ENCODE results near the gene NINJ1. TPM values are rescaled to one million over a fixed set of nuclear protein-coding genes. Genes with fewer than 3 reads are reported as not detected.

NINJ1 gene
- polyA plus RNA-seq, 2 donors = 14.9 to 21.7 TPM

DNA sequence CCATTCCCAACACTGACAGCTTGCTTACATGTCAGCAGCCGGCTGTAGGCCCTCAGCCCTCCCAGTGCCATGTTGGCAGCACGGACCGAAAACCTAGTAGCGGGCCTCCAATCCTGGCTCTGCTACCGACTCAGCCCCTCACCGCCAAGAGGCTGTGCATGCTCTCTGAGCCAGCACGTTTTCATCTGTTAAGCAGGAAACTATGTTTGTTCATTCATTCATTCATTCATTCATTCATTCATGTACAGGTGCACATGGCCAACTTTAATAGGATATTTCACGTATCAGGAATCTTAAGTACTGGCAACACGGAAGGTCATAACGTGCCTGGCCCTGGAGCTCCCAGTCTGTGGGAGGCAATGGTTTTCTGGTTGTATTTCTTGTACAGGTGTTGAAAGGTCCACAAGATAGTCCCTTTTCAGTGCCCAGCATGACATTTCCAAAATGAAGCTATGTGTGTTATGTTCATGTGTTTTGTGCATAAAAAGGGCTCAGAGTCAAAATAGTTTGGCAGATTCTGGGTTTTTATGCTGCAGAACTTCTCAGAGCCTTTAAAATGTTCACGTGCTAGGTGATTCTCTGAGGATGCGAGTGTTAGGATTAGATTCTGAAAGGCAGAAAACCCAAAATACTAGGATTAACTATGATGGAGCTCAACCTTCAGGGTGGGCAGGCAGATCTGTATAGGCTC is 57.8 kb downstream of the NINJ1 start:
- H3K36me3 ChIP-seq (ENCODE audit: control insufficient read depth in 2 of 2, insufficient read depth in 2 of 2, low read length in 1 of 2) = no peaks in the 10 kb centered on the region
- peaks cover 2 to 3% of the 10 kb centered on the region in 2 donors for H3K4me1 ChIP-seq (ENCODE audit: control insufficient read depth in 2 of 2, insufficient read depth in 2 of 2, low read length in 1 of 2)
- H3K9me3 ChIP-seq (ENCODE audit: control insufficient read depth in 2 of 2, insufficient read depth in 1 of 2, low read depth in 1 of 2, low read length in 1 of 2) = no peaks in the 10 kb centered on the region
- H3K27me3 ChIP-seq (ENCODE audit: control insufficient read depth in 1 of 2, insufficient read depth in 2 of 2, low read length in 2 of 2) = no peaks in the 10 kb centered on the region
- no peak overlapping the region for H3K27ac ChIP-seq (ENCODE audit: low read depth in 2 of 2, low read length in 1 of 2)
- no peak overlapping the region for H3K4me3 ChIP-seq (ENCODE audit: low read depth in 1 of 2, low read length in 2 of 2)
- WGBS, 2 donors = 87 to 95% methylated on average over 12 of the region's 12 CpGs

DNA sequence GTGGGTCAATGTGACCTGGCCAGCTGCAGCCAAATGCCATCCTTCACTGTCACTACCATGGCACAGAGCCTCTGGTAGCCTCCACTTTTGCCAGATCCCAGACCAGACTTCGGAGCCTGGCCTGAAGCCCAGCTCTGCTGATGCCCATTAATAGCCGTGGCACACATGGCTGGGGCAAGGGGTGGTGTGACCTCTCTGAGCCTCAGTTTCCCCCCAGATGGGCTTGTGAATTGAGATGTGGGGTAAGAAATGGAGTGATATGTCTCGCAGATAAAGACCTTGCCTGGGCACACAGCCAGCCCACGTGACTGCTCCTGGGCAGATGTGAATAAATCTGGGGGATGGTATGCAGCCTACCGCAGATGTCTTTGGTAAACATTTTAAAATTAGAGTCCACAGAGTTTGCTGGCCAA is 61.7 kb downstream of the NINJ1 start:
- Histone ChIP-seq H3K9me3 (ENCODE audit: control insufficient read depth in 2 of 2, insufficient read depth in 1 of 2, low read depth in 1 of 2, low read length in 1 of 2) (no peaks in the 10 kb centered on the region), H3K27me3 (ENCODE audit: control insufficient read depth in 1 of 2, insufficient read depth in 2 of 2, low read length in 2 of 2) (no peaks in the 10 kb centered on the region), H3K27ac (ENCODE audit: low read depth in 2 of 2, low read length in 1 of 2) (no peak overlapping the region), H3K4me1 (ENCODE audit: control insufficient read depth in 2 of 2, insufficient read depth in 2 of 2, low read length in 1 of 2) (peaks cover 2 to 3% of the 10 kb centered on the region in 2 donors), H3K4me3 (ENCODE audit: low read depth in 1 of 2, low read length in 2 of 2) (no peak overlapping the region), H3K36me3 (ENCODE audit: control insufficient read depth in 2 of 2, insufficient read depth in 2 of 2, low read length in 1 of 2) (no peaks in the 10 kb centered on the region)
- WGBS, 2 donors = 26 to 34% methylated on average over 5 of the region's 5 CpGs

Other genes with a start within 250 kb of the NINJ1 start
- 1 to 10 TPM; 2.1 to 2.3 TPM for gene FGD3, start 186.7 kb downstream of the NINJ1 start, polyA plus RNA-seq
- gene SUSD3, start 75.5 kb downstream of the NINJ1 start, polyA plus RNA-seq = 1 to 10 TPM in 1 of 2 donors, under 1 TPM in 1; 0.83 to 1.9 TPM
- 10 to 100 TPM; 19.6 to 30.7 TPM for gene CARD19, start 38.0 kb downstream of the NINJ1 start, polyA plus RNA-seq
- gene WNK2, start 49.9 kb upstream of the NINJ1 start, polyA plus RNA-seq = 1 to 10 TPM; 2.1 to 3.4 TPM